Liver (tissue), 9 donors: ENCODE data around the gene FES. TPM values are rescaled to one million over a fixed set of nuclear protein-coding genes. Genes with fewer than 3 reads are reported as not detected.

Experiments used
- DNase-seq: peaks from one replicate; pipeline ENCODE4 v3.0.0-alpha.2; 2017; ENCODE audit warnings: low spot score
- H3K27ac ChIP-seq, 2 donors: one replicate each; pipeline ENCODE4 v1.7.0; 2013; ENCODE audit warnings: inconsistent platforms in 2 of 2, low read length in 2 of 2, control low read depth in 1 of 2, low read depth in 1 of 2, mild to moderate bottlenecking in 1 of 2
- H3K27me3 ChIP-seq, 4 donors: one replicate each; pipeline versions ENCODE4 v1.6.1 to v1.7.0; 2013; ENCODE audit warnings: low read length in 3 of 4, inconsistent platforms in 1 of 4, mild to moderate bottlenecking in 1 of 4, moderate library complexity in 1 of 4; ENCODE audit not compliant: control insufficient read depth in 4 of 4, insufficient read depth in 4 of 4
- H3K36me3 ChIP-seq, 4 donors: one replicate each; pipeline versions ENCODE4 v1.6.1 to v1.7.0; 2013; ENCODE audit warnings: low read length in 3 of 4, mild to moderate bottlenecking in 3 of 4, low read depth in 1 of 4, moderate library complexity in 1 of 4; ENCODE audit not compliant: control insufficient read depth in 4 of 4, insufficient read depth in 3 of 4
- H3K4me1 ChIP-seq, 4 donors: one replicate each; pipeline versions ENCODE4 v1.6.1 to v1.7.0; 2013; ENCODE audit warnings: low read length in 3 of 4, mild to moderate bottlenecking in 3 of 4, moderate library complexity in 1 of 4; ENCODE audit not compliant: control insufficient read depth in 4 of 4, insufficient read depth in 4 of 4
- H3K4me3 ChIP-seq, 3 donors: one replicate each; pipeline versions ENCODE4 v1.6.1 to v1.7.0; 2013; ENCODE audit warnings: low read length in 3 of 3, control low read depth in 1 of 3, low read depth in 1 of 3, mild to moderate bottlenecking in 1 of 3
- H3K9ac ChIP-seq, 2 donors: one replicate each; pipeline ENCODE4 v1.7.0; 2013; ENCODE audit warnings: low read length in 2 of 2, mild to moderate bottlenecking in 2 of 2, moderate library complexity in 2 of 2, control low read depth in 1 of 2, low read depth in 1 of 2
- H3K9me3 ChIP-seq, 4 donors: one replicate each; pipeline versions ENCODE4 v1.6.1 to v1.7.0; 2013; ENCODE audit warnings: low read length in 3 of 4; ENCODE audit not compliant: control insufficient read depth in 4 of 4
- ATF3 ChIP-seq: IDR thresholded peaks from 2 replicates; pipeline ENCODE4 v1.6.1; 2016; ENCODE audit warnings: antibody characterized with exemption
- CTCF ChIP-seq: fragments of 150-350 bp; IDR thresholded peaks from 2 replicates; pipeline ENCODE4 v1.5.1; 2017; ENCODE audit warnings: improper control_type of control experiment, low read depth, low read length; ENCODE audit not compliant: missing input control
- EGR1 ChIP-seq, 2 donors: IDR thresholded peaks; 2 replicates each; pipeline ENCODE4 v1.6.1; 2016 to 2018; ENCODE audit warnings: antibody characterized with exemption in 2 of 2, low read depth in 2 of 2
- FOXA1 ChIP-seq: IDR thresholded peaks from 2 replicates; pipeline ENCODE4 v1.6.1; 2016; ENCODE audit warnings: antibody characterized with exemption
- FOXA2 ChIP-seq: IDR thresholded peaks from 2 replicates; pipeline ENCODE4 v1.6.1; 2016; ENCODE audit warnings: antibody characterized with exemption
- GABPA ChIP-seq, 2 donors: IDR thresholded peaks in 1 of 2; conservative IDR thresholded peaks in 1 of 2; 2 replicates each; pipeline ENCODE4 v1.6.1; 2016; ENCODE audit warnings: antibody characterized with exemption in 2 of 2, mild to moderate bottlenecking in 1 of 2, moderate library complexity in 1 of 2
- HNF4A ChIP-seq, 2 donors: conservative IDR thresholded peaks; 2 replicates each; pipeline ENCODE4 v1.6.1; 2016; ENCODE audit warnings: antibody characterized with exemption in 2 of 2, mild to moderate bottlenecking in 2 of 2
- HNF4G ChIP-seq: IDR thresholded peaks from 2 replicates; pipeline ENCODE4 v1.6.1; 2016; ENCODE audit warnings: antibody characterized with exemption
- JUND ChIP-seq, 2 donors: IDR thresholded peaks; 2 replicates each; pipeline ENCODE4 v1.6.1; 2016; ENCODE audit warnings: antibody characterized with exemption in 2 of 2
- MAX ChIP-seq: IDR thresholded peaks from 2 replicates; pipeline ENCODE4 v1.6.1; 2016; ENCODE audit warnings: antibody characterized with exemption
- NR2F2 ChIP-seq: IDR thresholded peaks from 2 replicates; pipeline ENCODE4 v1.6.1; 2016; ENCODE audit warnings: antibody characterized with exemption
- RAD21 ChIP-seq, 2 donors: IDR thresholded peaks; 2 replicates each; pipeline ENCODE4 v1.6.1; 2016; ENCODE audit warnings: antibody characterized with exemption in 2 of 2, mild to moderate bottlenecking in 2 of 2
- REST ChIP-seq: IDR thresholded peaks from 2 replicates; pipeline ENCODE4 v1.6.1; 2016; ENCODE audit warnings: antibody characterized with exemption, mild to moderate bottlenecking
- RXRA ChIP-seq, 2 donors: IDR thresholded peaks; 2 replicates each; pipeline ENCODE4 v1.6.1; 2017 to 2018; ENCODE audit warnings: antibody characterized with exemption in 2 of 2, mild to moderate bottlenecking in 1 of 2
- SP1 ChIP-seq: IDR thresholded peaks from 2 replicates; pipeline ENCODE4 v1.6.1; 2018; ENCODE audit warnings: antibody characterized with exemption, mild to moderate bottlenecking
- TAF1 ChIP-seq: conservative IDR thresholded peaks from 2 replicates; pipeline ENCODE4 v1.6.1; 2016; ENCODE audit warnings: antibody characterized with exemption, mild to moderate bottlenecking
- YY1 ChIP-seq: IDR thresholded peaks from 2 replicates; pipeline ENCODE4 v1.6.1; 2016; ENCODE audit warnings: antibody characterized with exemption, mild to moderate bottlenecking
- ZBTB33 ChIP-seq: IDR thresholded peaks from 2 replicates; pipeline ENCODE4 v1.6.1; 2016; ENCODE audit warnings: antibody characterized with exemption
- WGBS: extraction: QIAGEN DNeasy Blood & Tissue Kit; methylation state at CpG from one replicate; pipeline ENCODE4 v1.1.7; 2013; 5-methylcytosine and 5-hydroxymethylcytosine counted together
- polyA plus RNA-seq, 2 donors: library from polyadenylated mRNA; stranded (reverse) in 1 of 2; unstranded in 1 of 2; fragments of 200-250 nt in 1 of 2; fragments of >200 nt in 1 of 2; fragmentation: Nextera tagmentation in 1 of 2; extraction: Ambion mirVana in 1 of 2; gene quantifications; one replicate each; pipeline versions ENCODE4 v1.2.1 to v1.2.3, GENCODE V29; 2013 to 2015
- total RNA-seq, 2 donors: library from RNA; depleted of rRNA; stranded (reverse); fragments of >200 nt; gene quantifications; one replicate each; pipeline ENCODE4 v1.2.3, GENCODE V29; 2014
- donor health status: healthy.
- donor health status: healthy.
- donor health status: healthy.
- donor health status: healthy.
- donor health status: healthy.

The FES gene
- total and polyA plus RNA-seq, 4 donors, result 12.1 to 43.1 (median 28.8) TPM

GRCh38 chr15:90931575-90931827, 47.2 kb downstream of the FES start:
- Histone ChIP-seq H3K9me3 (no peaks in the 10 kb centered on the region), H3K27ac (peak overlapping the region; percentile 93 to 94), H3K27me3 (no peaks in the 10 kb centered on the region), H3K9ac (peak overlapping the region; percentile 45 to 91), H3K36me3 (no peaks in the 10 kb centered on the region), H3K4me1 (peaks cover 2 to 51% (median 32%) of the 10 kb centered on the region in 4 donors), H3K4me3 (peak overlapping the region; percentile 74 to 88 (median 86))
- DNase-seq, result no peak
- WGBS, result 27% methylated on average over 6 of the region's 6 CpGs
- TF ChIP-seq TAF1 (no peak), HNF4A (conservative IDR thresholded peaks at IDR 0.05) (no peak), RAD21 (IDR thresholded peaks at IDR 0.05) (no peak), JUND (IDR thresholded peaks at IDR 0.05) (no peak), REST (no peak), ZBTB33 (no peak), NR2F2 (no peak), YY1 (no peak), RXRA (IDR thresholded peaks at IDR 0.05) (no peak), GABPA (IDR thresholded peaks at IDR 0.05 in 1 of 2, conservative IDR thresholded peaks at IDR 0.05 in 1 of 2) (no peak), SP1 (no peak), EGR1 (IDR thresholded peaks at IDR 0.05; ENCODE audit: low read depth in 2 of 2) (no peak), FOXA1 (no peak), ATF3 (no peak), FOXA2 (no peak), HNF4G (no peak), CTCF (no peak), MAX (no peak)
